HEK293 (cell line): Measurements from ENCODE around the gene CDC42EP2.

Experiments
- CTCF ChIA-PET: fragments of 350-600 bp; formaldehyde crosslinking; extraction: SDS; loops from one replicate; lab custom pipeline; 2021; ENCODE audit warnings: antibody characterized with exemption; lab: Yijun Ruan, JAX
- POLR2A ChIA-PET: fragments of 300-600 bp; formaldehyde crosslinking; extraction: SDS; loops from one replicate; lab custom pipeline; 2020; ENCODE audit warnings: antibody characterized with exemption, inconsistent platforms; lab: Yijun Ruan, JAX
- H3K27ac ChIP-seq: fragments of 200-500 bp; sonication (Bioruptor generic); 2 replicates; pipeline ENCODE4 v1.5.1; 2014; ENCODE audit warnings: low read depth, low read length, control low read depth, inconsistent platforms; ENCODE audit errors: extremely low read depth
- H3K36me3 ChIP-seq, 2 experiments: fragments of 200-500 bp in 1 of 2; sonication (Bioruptor generic) in 1 of 2; 1 replicate in 1 of 2; 2 replicates in 1 of 2; pipeline ENCODE4 v1.5.1; 2014 to 2017; ENCODE audit warnings: inconsistent platforms in 2 of 2, low read length in 2 of 2; ENCODE audit not compliant: control insufficient read depth in 2 of 2, insufficient read depth in 1 of 2
- H3K4me1 ChIP-seq: fragments of 200-500 bp; sonication (Bioruptor generic); 2 replicates; pipeline ENCODE4 v1.5.1; 2014; ENCODE audit warnings: mild to moderate bottlenecking, low read length, inconsistent platforms; ENCODE audit not compliant: control insufficient read depth, insufficient read depth
- H3K4me3 ChIP-seq: 2 replicates; pipeline ENCODE4 v1.5.1; 2011; ENCODE audit warnings: low read depth, mild to moderate bottlenecking, control low read depth, low read length, moderate library complexity
- H3K9me3 ChIP-seq: fragments of 200-500 bp; sonication (Bioruptor generic); 2 replicates; pipeline ENCODE4 v1.5.1; 2014; ENCODE audit warnings: low read depth, low read length, inconsistent platforms; ENCODE audit not compliant: control insufficient read depth, insufficient read depth
- GLIS1 ChIP-seq: fragments of 450-650 bp; formaldehyde crosslinking; IDR thresholded peaks from 2 replicates; pipeline ENCODE4 v1.5.1; 2016; ENCODE audit warnings: missing biosample characterization, missing genetic modification characterization
- GLIS2 ChIP-seq: fragments of 450-650 bp; formaldehyde crosslinking; IDR thresholded peaks from 2 replicates; pipeline ENCODE4 v1.5.1; 2016; ENCODE audit warnings: missing biosample characterization, missing genetic modification characterization
- KLF9 ChIP-seq: fragments of 450-650 bp; formaldehyde crosslinking; IDR thresholded peaks from 2 replicates; pipeline ENCODE4 v1.5.1; 2016; ENCODE audit warnings: missing biosample characterization, missing genetic modification characterization, low read depth
- OVOL3 ChIP-seq: fragments of 450-650 bp; formaldehyde crosslinking; IDR thresholded peaks from 2 replicates; pipeline ENCODE4 v1.5.1; 2016; ENCODE audit warnings: missing biosample characterization, missing genetic modification characterization
- ZBTB48 ChIP-seq: fragments of 450-650 bp; formaldehyde crosslinking; IDR thresholded peaks from 2 replicates; pipeline ENCODE4 v1.5.1; 2016; ENCODE audit warnings: missing biosample characterization, missing genetic modification characterization
- ZIC2 ChIP-seq: fragments of 450-650 bp; formaldehyde crosslinking; IDR thresholded peaks from 2 replicates; pipeline ENCODE4 v1.5.1; 2016; ENCODE audit warnings: missing biosample characterization, missing genetic modification characterization
- ZNF138 ChIP-seq: fragments of 450-650 bp; formaldehyde crosslinking; IDR thresholded peaks from 2 replicates; pipeline ENCODE4 v1.5.1; 2016; ENCODE audit warnings: missing biosample characterization, missing genetic modification characterization, borderline replicate concordance
- ZNF354C ChIP-seq: fragments of 450-650 bp; formaldehyde crosslinking; IDR thresholded peaks from 2 replicates; pipeline ENCODE4 v1.5.1; 2016; ENCODE audit warnings: missing biosample characterization, missing genetic modification characterization, low read depth, borderline replicate concordance
- ZNF426 ChIP-seq: fragments of 450-650 bp; formaldehyde crosslinking; IDR thresholded peaks from 2 replicates; pipeline ENCODE4 v1.5.1; 2017; ENCODE audit warnings: missing biosample characterization, missing genetic modification characterization, mild to moderate bottlenecking, inconsistent platforms, moderate library complexity
- ZNF473 ChIP-seq: fragments of 450-650 bp; formaldehyde crosslinking; IDR thresholded peaks from 2 replicates; pipeline ENCODE4 v1.5.1; 2017; ENCODE audit warnings: missing biosample characterization, missing genetic modification characterization
- ZNF76 ChIP-seq: fragments of 450-650 bp; formaldehyde crosslinking; IDR thresholded peaks from 2 replicates; pipeline ENCODE4; 2016; ENCODE audit warnings: low read depth, missing biosample characterization, missing genetic modification characterization, borderline replicate concordance
- TF ChIP-seq, protein P1 (sequence below): fragments of 450-650 bp; formaldehyde crosslinking; IDR thresholded peaks from 2 replicates; pipeline ENCODE4 v1.5.1; 2016; ENCODE audit warnings: missing biosample characterization, missing genetic modification characterization
- TF ChIP-seq, protein P2 (sequence below): fragments of 450-650 bp; formaldehyde crosslinking; IDR thresholded peaks from 2 replicates; pipeline ENCODE4 v1.5.1; 2017; ENCODE audit warnings: missing biosample characterization, missing genetic modification characterization
- TF ChIP-seq, protein P3 (sequence below): fragments of 450-650 bp; formaldehyde crosslinking; IDR thresholded peaks from 2 replicates; pipeline ENCODE4 v1.5.1; 2016; ENCODE audit warnings: missing biosample characterization, missing genetic modification characterization
- TF ChIP-seq, protein P4 (sequence below): fragments of 450-650 bp; formaldehyde crosslinking; IDR thresholded peaks from 2 replicates; pipeline ENCODE4 v1.5.1; 2017; ENCODE audit warnings: missing biosample characterization, missing genetic modification characterization
- TF ChIP-seq, protein P5 (sequence below): fragments of 450-650 bp; formaldehyde crosslinking; IDR thresholded peaks from 2 replicates; pipeline ENCODE4 v1.5.1; 2017; ENCODE audit warnings: missing biosample characterization, missing genetic modification characterization

CDC42EP2 gene

DNA sequence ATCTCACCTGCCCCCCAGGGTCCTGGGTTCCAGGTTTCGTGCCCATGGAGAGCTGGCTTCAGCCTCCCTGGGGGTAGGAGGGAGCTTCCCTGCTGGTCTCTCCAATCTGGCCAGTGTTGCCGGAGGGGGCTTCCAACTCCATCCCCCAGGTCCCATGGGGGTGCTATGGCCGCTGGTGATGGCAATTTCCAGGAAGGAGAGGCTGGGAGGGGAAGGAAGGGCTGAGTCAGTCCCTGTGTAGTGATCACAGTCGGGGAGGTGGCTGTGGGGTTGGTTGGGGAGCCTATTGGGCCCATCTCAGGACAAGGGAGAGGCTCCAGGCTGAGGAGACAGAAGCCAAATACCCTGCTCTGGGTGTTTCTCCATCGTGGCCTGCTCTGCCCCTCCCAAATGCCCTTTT lies 5.7 kb upstream of the CDC42EP2 start:
- ChIA-PET POLR2A (no interaction called here), CTCF (interaction anchor here (0.7 to 1.5 kb wide), 5 partner anchors 8 to 440 kb away, joined by 3 to 6 read pairs (median 5); no protein-coding TSS in a partner anchor)
- Histone ChIP-seq H3K36me3 (peaks cover 0 to 11% of the 10 kb centered on the region in 2 experiments; a peak in 2 of 3 replicates), H3K9me3 (no peaks in the 10 kb centered on the region), H3K27ac (no peak overlapping the region), H3K4me3 (no peak overlapping the region), H3K4me1 (0 out of 2 replicates have a peak, but pooled peaks cover 3% of the 10 kb centered on the region)
- peak; percentile 70 for TF ChIP-seq GLIS1 (tag by site-specific recombination)
- peak; percentile 20; the same call in 1 of the 2 replicates for TF ChIP-seq ZIC2
- TF ChIP-seq, protein P1, sequence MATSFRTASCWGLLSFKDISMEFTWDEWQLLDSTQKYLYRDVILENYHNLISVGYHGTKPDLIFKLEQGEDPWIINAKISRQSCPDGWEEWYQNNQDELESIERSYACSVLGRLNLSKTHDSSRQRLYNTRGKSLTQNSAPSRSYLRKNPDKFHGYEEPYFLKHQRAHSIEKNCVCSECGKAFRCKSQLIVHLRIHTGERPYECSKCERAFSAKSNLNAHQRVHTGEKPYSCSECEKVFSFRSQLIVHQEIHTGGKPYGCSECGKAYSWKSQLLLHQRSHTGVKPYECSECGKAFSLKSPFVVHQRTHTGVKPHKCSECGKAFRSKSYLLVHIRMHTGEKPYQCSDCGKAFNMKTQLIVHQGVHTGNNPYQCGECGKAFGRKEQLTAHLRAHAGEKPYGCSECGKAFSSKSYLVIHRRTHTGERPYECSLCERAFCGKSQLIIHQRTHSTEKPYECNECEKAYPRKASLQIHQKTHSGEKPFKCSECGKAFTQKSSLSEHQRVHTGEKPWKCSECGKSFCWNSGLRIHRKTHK: no peak
- TF ChIP-seq GLIS2 (tag by site-specific recombination): peak; percentile 46; the same call in 1 of the 2 replicates

DNA sequence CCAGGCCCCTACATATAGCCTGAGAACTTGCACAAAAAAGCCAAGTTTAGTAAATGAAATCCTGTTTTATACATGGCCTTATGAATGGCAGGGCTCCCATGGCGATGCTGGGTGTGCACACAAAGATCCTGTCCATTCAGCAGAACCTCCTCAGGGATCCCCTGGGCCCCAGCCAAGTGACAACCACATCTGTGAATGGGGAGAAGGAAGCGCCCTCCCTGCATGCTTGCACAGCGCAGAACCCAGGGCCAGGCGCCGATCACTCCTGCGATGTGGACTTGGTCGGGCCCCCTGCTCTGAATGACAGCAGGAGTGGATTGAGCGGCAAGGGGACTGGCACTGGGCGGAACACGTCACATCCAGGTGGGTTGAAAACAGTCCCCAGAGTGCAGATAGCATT lies 4.5 kb upstream of the CDC42EP2 start:
- Histone ChIP-seq H3K9me3 (no peaks in the 10 kb centered on the region), H3K36me3 (peaks cover 0 to 5% of the 10 kb centered on the region in 2 experiments; a peak in 2 of 3 replicates), H3K4me3 (no peak overlapping the region), H3K27ac (no peak overlapping the region), H3K4me1 (0 out of 2 replicates have a peak, but pooled peaks cover 2% of the 10 kb centered on the region)
- POLR2A ChIA-PET: interaction anchor here (1.2 to 1.7 kb wide), 2 partner anchors 23 to 35 kb away, joined by 4 to 5 read pairs; partner anchors contain the start of gene DPF2
- TF ChIP-seq KLF9 (tag by site-specific recombination) (no peak), ZIC2 (peak; percentile 68)
- CTCF ChIA-PET: interaction anchor here (0.6 to 1.9 kb wide), 3 partner anchors 9 to 35 kb away, joined by 3 to 8 read pairs (median 7); no protein-coding TSS in a partner anchor

DNA sequence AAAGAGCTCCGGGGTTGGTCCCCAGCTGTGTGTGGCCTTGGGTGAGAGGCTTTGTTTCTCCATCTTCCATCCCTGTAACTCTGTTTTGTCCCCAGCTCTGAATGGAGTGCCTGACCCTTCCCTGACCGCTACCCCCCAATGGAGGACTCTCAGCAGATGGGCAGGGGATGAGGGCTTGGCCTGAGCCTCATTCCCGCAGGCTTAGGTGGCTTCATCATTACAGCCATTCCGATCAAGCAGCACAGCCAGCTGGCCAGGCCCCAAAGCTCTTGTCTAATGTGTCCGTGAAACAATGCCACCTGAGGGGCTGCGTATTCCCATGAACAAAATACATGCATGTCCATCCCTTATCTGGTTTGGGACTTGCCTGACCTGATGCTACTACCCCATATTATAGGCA lies 3.9 kb upstream of the CDC42EP2 start:
- TF ChIP-seq ZNF426 (tag by site-specific recombination) (no peak), GLIS1 (tag by site-specific recombination) (peak; percentile 48; the same call in 1 of the 2 replicates)
- no peak overlapping the region for H3K27ac ChIP-seq
- no peaks in the 10 kb centered on the region for H3K9me3 ChIP-seq
- POLR2A ChIA-PET: interaction anchor here (1.0 to 1.7 kb wide), 4 partner anchors 16 to 36 kb away, joined by 3 to 5 read pairs (median 4); partner anchors contain the start of gene DPF2
- no peaks in the 10 kb centered on the region; a peak in 1 of 3 replicates for H3K36me3 ChIP-seq
- CTCF ChIA-PET: interaction anchor here (0.6 to 1.9 kb wide), 3 partner anchors 10 to 36 kb away, joined by 3 to 8 read pairs (median 7); no protein-coding TSS in a partner anchor
- no peaks in the 10 kb centered on the region for H3K4me1 ChIP-seq
- H3K4me3 ChIP-seq: no peak overlapping the region

- ChIA-PET POLR2A (interaction anchor here (0.7 to 1.7 kb wide), 7 partner anchors 16 to 108 kb away, joined by 3 to 6 read pairs (median 4); partner anchors contain the start of gene DPF2), CTCF (interaction anchor here (1.1 to 1.9 kb wide), 3 partner anchors 19 to 36 kb away, joined by 3 to 8 read pairs (median 7); no protein-coding TSS in a partner anchor)
- Histone ChIP-seq H3K4me3 (no peak overlapping the region), H3K27ac (no peak overlapping the region), H3K9me3 (no peaks in the 10 kb centered on the region), H3K36me3 (no peaks in the 10 kb centered on the region; a peak in 1 of 3 replicates), H3K4me1 (no peaks in the 10 kb centered on the region)
- TF ChIP-seq ZNF354C (tag by site-specific recombination) (no peak), ZNF473 (tag by site-specific recombination) (no peak), ZNF138 (tag by site-specific recombination) (no peak), ZBTB48 (tag by site-specific recombination) (no peak), OVOL3 (tag by site-specific recombination) (no peak), ZNF76 (no peak), KLF9 (tag by site-specific recombination) (no peak)
- TF ChIP-seq, protein P2, sequence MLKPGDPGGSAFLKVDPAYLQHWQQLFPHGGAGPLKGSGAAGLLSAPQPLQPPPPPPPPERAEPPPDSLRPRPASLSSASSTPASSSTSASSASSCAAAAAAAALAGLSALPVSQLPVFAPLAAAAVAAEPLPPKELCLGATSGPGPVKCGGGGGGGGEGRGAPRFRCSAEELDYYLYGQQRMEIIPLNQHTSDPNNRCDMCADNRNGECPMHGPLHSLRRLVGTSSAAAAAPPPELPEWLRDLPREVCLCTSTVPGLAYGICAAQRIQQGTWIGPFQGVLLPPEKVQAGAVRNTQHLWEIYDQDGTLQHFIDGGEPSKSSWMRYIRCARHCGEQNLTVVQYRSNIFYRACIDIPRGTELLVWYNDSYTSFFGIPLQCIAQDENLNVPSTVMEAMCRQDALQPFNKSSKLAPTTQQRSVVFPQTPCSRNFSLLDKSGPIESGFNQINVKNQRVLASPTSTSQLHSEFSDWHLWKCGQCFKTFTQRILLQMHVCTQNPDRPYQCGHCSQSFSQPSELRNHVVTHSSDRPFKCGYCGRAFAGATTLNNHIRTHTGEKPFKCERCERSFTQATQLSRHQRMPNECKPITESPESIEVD (tag by site-specific recombination): no peak
- TF ChIP-seq, protein P3, sequence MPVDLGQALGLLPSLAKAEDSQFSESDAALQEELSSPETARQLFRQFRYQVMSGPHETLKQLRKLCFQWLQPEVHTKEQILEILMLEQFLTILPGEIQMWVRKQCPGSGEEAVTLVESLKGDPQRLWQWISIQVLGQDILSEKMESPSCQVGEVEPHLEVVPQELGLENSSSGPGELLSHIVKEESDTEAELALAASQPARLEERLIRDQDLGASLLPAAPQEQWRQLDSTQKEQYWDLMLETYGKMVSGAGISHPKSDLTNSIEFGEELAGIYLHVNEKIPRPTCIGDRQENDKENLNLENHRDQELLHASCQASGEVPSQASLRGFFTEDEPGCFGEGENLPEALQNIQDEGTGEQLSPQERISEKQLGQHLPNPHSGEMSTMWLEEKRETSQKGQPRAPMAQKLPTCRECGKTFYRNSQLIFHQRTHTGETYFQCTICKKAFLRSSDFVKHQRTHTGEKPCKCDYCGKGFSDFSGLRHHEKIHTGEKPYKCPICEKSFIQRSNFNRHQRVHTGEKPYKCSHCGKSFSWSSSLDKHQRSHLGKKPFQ: no peak
- TF ChIP-seq, protein P4, sequence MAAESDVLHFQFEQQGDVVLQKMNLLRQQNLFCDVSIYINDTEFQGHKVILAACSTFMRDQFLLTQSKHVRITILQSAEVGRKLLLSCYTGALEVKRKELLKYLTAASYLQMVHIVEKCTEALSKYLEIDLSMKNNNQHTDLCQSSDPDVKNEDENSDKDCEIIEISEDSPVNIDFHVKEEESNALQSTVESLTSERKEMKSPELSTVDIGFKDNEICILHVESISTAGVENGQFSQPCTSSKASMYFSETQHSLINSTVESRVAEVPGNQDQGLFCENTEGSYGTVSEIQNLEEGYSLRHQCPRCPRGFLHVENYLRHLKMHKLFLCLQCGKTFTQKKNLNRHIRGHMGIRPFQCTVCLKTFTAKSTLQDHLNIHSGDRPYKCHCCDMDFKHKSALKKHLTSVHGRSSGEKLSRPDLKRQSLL (tag by site-specific recombination): no peak
- TF ChIP-seq, protein P5, sequence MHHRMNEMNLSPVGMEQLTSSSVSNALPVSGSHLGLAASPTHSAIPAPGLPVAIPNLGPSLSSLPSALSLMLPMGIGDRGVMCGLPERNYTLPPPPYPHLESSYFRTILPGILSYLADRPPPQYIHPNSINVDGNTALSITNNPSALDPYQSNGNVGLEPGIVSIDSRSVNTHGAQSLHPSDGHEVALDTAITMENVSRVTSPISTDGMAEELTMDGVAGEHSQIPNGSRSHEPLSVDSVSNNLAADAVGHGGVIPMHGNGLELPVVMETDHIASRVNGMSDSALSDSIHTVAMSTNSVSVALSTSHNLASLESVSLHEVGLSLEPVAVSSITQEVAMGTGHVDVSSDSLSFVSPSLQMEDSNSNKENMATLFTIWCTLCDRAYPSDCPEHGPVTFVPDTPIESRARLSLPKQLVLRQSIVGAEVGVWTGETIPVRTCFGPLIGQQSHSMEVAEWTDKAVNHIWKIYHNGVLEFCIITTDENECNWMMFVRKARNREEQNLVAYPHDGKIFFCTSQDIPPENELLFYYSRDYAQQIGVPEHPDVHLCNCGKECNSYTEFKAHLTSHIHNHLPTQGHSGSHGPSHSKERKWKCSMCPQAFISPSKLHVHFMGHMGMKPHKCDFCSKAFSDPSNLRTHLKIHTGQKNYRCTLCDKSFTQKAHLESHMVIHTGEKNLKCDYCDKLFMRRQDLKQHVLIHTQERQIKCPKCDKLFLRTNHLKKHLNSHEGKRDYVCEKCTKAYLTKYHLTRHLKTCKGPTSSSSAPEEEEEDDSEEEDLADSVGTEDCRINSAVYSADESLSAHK (tag by site-specific recombination): no peak
Measured at GRCh38 chr11:65311170-65311678, 3.4 kb upstream of the CDC42EP2 start.
